ENCODE data around the gene HPSE2.
"Not testable (repeated sequence)": the region's sequence is repeated elsewhere in the genome, so short reads cannot be mapped to it uniquely, and the experiment has no call there.

Gene HPSE2

GRCh38 chr10:98916526-98917125, 319.0 kb downstream of the HPSE2 start:
- no peak for DNase-seq

DNA sequence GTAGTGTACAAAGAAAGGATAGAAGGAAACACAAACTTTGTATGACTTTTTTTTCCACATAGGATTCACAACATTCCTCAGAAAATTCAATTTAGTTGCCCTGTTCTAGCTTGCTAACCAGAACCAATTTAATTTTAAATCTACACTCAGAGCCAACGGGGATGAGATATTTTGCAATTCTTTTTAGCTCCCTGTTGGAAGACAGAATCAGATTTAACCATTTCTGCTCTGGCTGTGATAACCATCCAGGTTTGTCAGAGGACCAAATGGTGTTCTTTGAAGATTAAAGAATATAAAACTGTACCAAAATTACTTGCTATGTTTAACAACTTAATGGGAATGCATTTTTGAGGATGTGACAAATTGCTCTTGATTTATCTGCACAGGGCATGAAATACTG, 319.7 kb downstream of the HPSE2 start:
- no peak for DNase-seq

GRCh38 chr10:98910546-98910945, 325.1 kb downstream of the HPSE2 start:
- DNase-seq: no peak

DNA sequence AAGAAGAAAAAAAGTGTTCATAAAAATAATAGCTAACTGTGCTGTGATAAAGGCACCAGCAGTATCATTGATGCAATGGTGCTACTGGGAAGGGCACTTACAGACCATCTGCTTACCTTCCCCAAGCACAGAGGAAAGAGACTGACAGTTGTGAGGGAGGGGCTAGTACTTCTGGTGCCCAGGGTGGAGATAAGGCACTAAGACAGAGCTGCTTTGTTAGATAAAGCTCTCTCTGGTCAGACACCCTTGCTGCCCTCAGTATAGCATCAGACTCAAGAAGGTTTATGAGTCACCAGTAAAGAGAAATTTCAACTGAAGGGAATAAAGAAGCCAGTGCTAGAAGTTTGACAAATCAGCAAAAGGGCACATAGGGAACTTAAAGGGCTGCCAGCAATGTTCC, 325.6 kb downstream of the HPSE2 start:
- DNase-seq: no peak

DNA sequence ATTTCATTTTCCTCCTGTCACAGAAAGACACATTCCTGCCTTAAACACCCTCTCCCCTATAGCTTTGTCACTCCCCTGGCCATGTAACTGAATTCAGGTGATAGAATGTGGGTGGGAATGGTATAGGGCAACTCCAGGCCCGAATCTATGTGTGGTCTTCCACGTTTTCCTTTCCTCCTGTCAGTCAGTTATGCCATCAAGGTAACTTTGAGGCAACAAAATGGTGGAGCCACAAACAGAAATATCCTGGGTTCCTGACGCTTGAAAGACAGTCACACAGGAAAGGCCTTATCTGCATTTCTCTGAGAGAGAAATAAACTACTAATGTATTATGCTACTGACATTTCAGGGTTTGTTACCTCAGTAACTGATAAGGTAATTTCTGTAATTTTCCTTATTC, 326.8 kb downstream of the HPSE2 start:
- no peak for DNase-seq

DNA sequence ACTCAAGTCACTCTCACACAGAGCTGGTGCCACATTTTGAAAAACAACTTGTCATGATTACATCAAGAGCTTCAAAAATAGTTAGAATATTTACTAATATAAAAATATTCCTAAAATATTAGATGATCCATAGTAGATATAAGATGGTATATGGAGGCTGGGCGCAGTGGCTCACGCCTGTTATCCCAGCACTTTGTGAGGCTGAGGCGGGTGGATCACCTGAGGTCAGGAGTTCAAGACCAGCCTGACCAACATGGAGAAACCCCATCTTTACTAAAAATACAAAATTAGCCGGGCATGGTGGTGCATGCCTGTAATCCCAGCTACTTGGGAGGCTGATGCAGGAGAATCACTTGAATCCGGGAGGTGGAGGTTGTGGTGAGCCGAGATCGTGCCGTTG, 327.4 kb downstream of the HPSE2 start:
- DNase-seq: not testable (repeated sequence)

- no peak for DNase-seq
Observed at GRCh38 chr10:98901441-98902110, 334.1 kb downstream of the HPSE2 start.

DNA sequence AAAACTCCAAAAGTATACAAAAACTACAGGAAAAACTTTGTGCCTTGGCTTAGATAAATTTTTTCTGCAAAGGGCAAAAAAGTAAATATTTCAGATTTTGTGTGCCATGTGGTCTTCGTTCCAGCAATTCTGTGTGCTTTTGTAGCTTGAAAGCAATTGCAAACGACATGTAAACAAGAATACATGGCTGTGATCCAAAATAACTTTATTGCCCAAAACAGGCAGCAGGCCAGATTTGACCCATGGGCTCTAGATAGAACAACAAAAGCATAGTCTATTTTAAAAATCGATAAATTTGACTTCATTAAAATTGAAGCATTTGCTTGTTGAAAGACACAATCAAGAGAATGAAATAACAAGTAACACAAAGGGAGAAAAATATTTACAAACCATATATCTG, 336.6 kb downstream of the HPSE2 start:
- no peak for DNase-seq

DNA sequence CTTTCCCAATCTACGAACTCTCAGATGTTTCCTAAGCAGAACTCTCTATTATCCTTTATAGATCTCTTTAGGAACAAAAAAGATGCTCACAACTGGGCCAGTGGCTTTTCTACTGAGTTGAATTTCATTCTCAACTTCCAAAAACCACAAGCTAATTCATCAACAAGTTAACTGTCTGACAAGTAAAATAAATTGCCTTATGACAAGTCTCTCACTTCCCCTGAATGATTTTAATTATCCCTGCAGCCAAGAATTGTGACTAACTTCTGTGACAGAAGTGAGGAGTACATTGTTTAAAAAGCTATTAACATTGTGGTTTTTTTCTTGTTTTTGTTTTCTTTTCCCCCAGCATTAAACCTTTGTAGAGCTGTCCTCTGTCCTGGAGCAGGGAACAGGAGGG, 343.1 kb downstream of the HPSE2 start:
- no peak for DNase-seq

GRCh38 chr10:98886686-98887085, 349.0 kb downstream of the HPSE2 start:
- DNase-seq: peak in 1 of 2 donors; percentile 14

- DNase-seq: no peak
Observed at GRCh38 chr10:98885378-98885777, 350.3 kb downstream of the HPSE2 start.

- DNase-seq: no peak
Observed at GRCh38 chr10:98881789-98882188, 353.9 kb downstream of the HPSE2 start.

GRCh38 chr10:98880971-98881370, 354.7 kb downstream of the HPSE2 start:
- DNase-seq: no peak

- DNase-seq: no peak
Observed at GRCh38 chr10:98878921-98879320, 356.7 kb downstream of the HPSE2 start.

DNA sequence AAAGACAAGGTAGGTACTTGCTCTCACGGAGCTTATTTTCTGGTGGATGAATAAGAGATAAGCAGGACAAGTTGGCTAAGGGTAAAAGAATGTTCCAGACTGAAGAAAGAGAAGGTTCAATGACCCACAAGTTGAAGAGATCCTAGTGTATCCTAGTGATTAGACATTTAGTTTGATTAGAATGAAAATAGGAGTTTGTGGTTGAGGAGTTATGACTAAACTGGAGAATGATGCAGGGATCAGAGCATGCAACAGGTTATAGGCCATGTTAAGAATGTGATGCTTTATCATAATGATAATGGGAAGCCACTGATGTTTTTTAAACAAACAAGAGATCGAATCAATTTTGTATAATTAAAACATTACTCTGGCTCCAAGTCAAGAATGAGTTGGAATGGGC, 357.2 kb downstream of the HPSE2 start:
- no peak for DNase-seq

- DNase-seq: no peak
Observed at GRCh38 chr10:98861962-98862361, 373.7 kb downstream of the HPSE2 start.

DNA sequence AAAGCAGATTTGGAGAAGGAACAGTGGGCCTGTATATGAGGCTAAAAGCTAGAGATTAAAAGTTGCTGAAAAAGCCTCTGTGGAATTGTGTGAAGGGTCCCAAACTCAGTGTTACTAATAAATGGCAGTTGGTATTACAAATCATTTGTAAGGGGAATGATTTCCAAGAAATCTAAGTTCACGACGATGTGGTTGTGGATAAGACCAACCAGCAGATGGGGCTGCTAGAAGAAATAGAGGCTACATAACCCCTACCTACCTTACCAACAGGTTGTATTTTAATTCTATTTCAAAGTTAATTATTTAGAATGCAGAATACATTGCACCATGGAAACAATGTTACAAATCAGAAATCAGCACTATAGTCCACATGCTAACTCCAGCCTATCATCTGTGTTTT, 377.1 kb downstream of the HPSE2 start:
- no peak for DNase-seq

DNA sequence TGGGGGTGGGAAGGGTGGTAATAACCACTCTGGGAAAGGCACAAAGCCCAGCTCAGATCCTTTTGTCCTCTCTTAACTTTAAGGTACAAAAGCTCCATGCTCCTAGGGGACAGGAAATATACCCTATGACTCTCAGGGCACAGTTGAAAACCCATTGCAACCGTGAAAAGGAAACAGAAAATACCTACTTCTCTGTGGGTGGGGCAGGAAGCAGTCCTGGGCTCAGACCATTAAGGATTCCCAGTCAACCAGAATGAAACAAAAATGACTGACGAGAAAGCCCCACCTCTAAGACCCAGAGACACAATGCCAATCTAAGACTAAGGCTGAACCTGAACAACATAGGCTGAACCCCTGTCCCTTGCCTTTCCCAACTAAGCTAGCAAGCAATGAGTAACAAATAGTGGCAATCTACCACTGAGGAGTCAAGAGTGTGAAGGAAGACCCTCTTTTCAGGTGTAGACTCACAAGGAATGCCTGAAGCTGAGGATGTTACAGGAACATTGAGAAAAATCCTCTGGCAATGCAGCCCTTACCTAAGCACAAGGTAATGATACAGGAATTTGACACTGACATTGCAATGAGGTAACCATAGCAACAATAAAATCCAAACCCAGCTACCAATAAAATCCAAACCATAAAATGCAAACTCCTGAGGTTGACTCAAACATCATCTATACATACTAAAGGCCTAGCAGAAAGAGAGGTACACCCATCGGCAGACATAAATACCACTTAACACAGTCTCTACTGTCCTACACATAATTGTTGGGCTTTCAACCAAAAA, 380.1 kb downstream of the HPSE2 start:
- no peak for DNase-seq

DNA sequence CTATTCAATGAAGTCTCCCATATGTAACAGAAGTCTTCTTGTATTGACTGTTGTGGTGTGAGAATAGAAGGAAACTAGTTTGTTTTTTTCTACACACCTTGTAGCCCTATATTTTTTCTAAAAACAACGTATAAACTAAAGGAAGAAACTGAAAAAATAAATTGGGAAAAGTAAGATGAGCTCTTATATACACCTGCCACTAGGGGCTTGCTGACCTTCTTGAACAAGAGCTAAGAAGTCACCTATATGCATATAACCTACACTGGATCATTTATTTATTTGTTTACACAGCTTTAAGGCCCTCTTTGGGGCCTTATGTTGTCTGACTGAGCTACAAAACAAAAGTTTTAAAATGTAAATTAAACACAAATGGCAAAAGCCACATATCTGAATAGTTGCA, 383.0 kb downstream of the HPSE2 start:
- no peak for DNase-seq

DNA sequence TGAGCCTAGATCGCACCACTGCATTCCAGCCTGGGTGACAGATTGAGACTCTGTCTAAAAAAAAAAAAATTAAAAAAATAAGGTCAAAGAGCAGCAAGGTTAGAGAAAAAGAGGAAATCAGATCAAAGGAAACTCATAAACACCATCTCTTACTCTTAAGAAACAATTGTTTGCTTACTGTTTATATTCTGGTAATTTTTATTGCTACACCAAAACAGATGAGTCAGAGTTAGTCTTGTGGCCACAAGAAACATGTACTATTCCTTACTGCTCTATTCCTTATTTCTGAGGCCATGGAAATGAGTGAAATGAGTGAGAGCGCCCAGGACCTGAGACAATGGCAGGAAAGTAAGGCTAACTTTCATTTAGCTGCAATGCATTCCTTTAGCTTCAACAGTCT, 387.3 kb downstream of the HPSE2 start:
- DNase-seq: no peak

DNA sequence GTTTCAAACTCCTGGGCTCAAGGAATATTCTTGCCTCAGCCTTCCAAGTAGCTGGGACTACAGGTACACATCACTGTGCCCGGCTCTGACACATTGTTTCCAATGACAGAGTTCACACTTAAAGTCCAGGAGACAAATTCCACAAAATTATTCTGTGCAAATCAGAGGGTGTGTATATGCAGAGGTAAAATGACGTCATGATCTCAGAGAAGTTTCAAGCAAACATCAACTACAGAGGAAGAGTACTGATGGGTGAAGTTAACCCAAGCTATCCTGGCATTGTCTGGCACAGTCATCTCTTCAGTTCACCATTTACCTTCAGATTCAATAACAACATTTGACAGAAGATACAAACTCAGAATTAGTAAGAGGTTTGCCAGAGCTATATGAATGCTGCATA, 388.9 kb downstream of the HPSE2 start:
- DNase-seq: no peak

DNA sequence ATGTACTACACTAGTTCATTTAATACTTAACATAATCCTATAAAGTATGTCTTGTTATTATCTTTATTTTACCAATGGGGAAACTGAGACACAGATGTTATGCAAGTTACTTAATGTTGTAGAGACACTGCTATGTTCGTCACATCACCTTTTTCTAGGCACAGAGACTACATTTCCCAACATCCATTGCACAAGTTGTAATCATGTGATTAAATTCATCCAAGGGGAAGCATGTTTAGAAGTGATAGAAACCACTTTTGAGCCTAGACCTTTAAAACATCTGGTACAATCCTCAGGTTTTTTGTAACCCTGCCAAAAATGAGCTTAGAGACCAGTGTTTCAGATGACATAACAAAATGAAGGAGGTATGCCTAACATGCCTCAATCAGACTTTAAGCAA, 402.1 kb downstream of the HPSE2 start:
- no peak for DNase-seq

DNA sequence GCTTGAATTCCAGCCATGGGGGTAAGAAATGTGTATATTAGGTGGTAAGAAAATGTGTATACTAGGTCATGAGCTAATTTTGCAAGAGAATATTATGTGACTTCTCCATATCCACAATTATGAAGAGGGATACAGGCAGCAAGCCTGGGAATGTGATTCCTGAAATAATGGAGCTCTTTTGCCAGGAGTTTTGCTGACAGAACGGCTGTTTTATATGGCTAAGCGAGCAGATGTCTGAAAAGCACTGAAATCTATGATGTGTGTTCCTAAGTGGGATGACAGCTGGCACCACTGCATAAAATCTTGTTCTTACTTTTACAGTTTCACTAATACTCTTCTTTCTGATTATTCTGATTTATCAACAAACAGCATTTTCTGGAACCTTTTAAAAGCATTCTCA, 402.9 kb downstream of the HPSE2 start:
- DNase-seq: no peak

DNA sequence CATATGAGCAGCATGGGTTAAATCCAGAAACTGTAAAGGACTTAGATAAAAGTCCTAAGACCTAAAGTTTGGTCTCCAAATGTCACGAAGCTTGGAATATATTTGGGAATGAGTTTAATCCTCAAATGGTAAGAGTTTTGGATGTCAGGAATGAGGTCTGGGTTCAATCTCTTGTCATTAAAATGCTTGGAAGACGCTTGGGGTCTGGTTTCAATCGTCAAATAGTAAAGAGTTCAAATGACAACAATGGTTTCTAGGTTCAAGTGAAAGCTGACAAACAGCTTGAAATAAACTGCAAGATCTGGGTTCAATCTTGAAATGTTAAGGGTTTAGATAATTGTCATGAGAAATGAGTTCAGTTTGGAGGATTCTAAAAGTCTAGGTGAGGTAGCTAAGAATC, 403.5 kb downstream of the HPSE2 start:
- DNase-seq: no peak

Data from CD4-positive, alpha-beta T cell treated with Interleukin-4 for 1 hour (primary cell).